Gastroesophageal sphincter (tissue), 4 donors: ENCODE measurements around the gene NRL. TPM values are rescaled to one million over a fixed set of nuclear protein-coding genes. Genes with fewer than 3 reads are reported as not detected.
"Not testable (repeated sequence)": the region's sequence is repeated elsewhere in the genome, so short reads cannot be mapped to it uniquely, and the experiment has no call there.

Experiments
- ATAC-seq: fragments of 150-250 bp; one replicate; pipeline ENCODE4 v1.9.1; 2016; ENCODE audit warnings: mild to moderate bottlenecking, moderate library complexity
- H3K27ac ChIP-seq, 4 donors: fragments of 200-600 bp; sonication (generic) in 3 of 4; 1 replicate in 3 of 4; 2 replicates in 1 of 4; pipeline ENCODE4 v1.5.1; 2016 to 2019
- H3K27me3 ChIP-seq: fragments of 200-600 bp; sonication (generic); one replicate; pipeline ENCODE4 v1.5.1; 2019
- H3K36me3 ChIP-seq, 2 donors: fragments of 200-600 bp; sonication (generic); one replicate each; pipeline ENCODE4 v1.5.1; 2019; ENCODE audit warnings: control low read depth in 1 of 2
- H3K4me1 ChIP-seq, 3 donors: fragments of 200-600 bp; sonication (generic); 1 replicate in 2 of 3; 2 replicates in 1 of 3; pipeline ENCODE4 v1.5.1; 2016 to 2019; ENCODE audit warnings: control low read depth in 2 of 3
- H3K4me3 ChIP-seq, 2 donors: fragments of 200-600 bp; sonication (generic); one replicate each; pipeline ENCODE4 v1.5.1; 2019; ENCODE audit warnings: mild to moderate bottlenecking in 1 of 2, moderate library complexity in 1 of 2
- H3K9me3 ChIP-seq, 3 donors: fragments of 200-600 bp; sonication (generic); one replicate each; pipeline ENCODE4 v1.5.1; 2017 to 2019; ENCODE audit warnings: control low read depth in 2 of 3
- EP300 ChIP-seq: sonication (generic); formaldehyde crosslinking; IDR thresholded peaks from one replicate; pipeline ENCODE4 v1.6.1; 2017; ENCODE audit warnings: antibody characterized with exemption, mild to moderate bottlenecking
- POLR2A ChIP-seq, 2 donors: fragments of 450-650 bp; IDR thresholded peaks; one replicate each; pipeline ENCODE4 v1.6.1; 2017; ENCODE audit warnings: antibody characterized with exemption in 2 of 2, mild to moderate bottlenecking in 2 of 2, moderate library complexity in 1 of 2
- POLR2AphosphoS5 ChIP-seq: sonication (generic); formaldehyde crosslinking; IDR thresholded peaks from one replicate; pipeline ENCODE4 v1.6.1; 2017; ENCODE audit warnings: antibody characterized with exemption
- WGBS, 2 donors: methylation state at CpG; one replicate each; pipeline ENCODE4 v1.1.5; 2018; ENCODE audit warnings: low coverage in 1 of 2; 5-methylcytosine and 5-hydroxymethylcytosine counted together
- small RNA-seq, 4 donors: library from RNA; depleted of rRNA; stranded (forward); fragments of <200 nt; gene quantifications; one replicate each; pipeline ENCODE3, GENCODE V24; 2016
- total RNA-seq, 4 donors: library from RNA; depleted of rRNA; stranded (reverse); fragments of >200 nt; gene quantifications; one replicate each; pipeline ENCODE4 v1.1.0, GENCODE V29; 2016
- TF ChIP-seq, protein P1 (sequence below), 4 experiments: fragments of 200-600 bp in 2 of 4; fragments of 450-650 bp in 2 of 4; sonication (generic) in 1 of 4; IDR thresholded peaks; one replicate each; pipeline ENCODE4 v1.5.1; 2017 to 2019; ENCODE audit warnings: antibody characterized with exemption in 4 of 4, mild to moderate bottlenecking in 2 of 4, moderate library complexity in 2 of 4

Gene NRL
- total RNA-seq, 4 donors from 2014 or later, result 0.81 to 10.4 (median 5.0) TPM; not detected in 1

GRCh38 chr14:24036169-24036962, 78.4 kb downstream of the NRL start:
- peaks cover 0 to 8% (median 0%) of the 10 kb centered on the region in 3 donors for H3K9me3 ChIP-seq
- peak; percentile 92 for ATAC-seq
- 0% methylated on average over 3 to 8 of the region's 50 CpGs for WGBS, 2 donors
- H3K27me3 ChIP-seq, result no peaks in the 10 kb centered on the region
- TF ChIP-seq POLR2A (IDR thresholded peaks at IDR 0.05) (peak in 1 of 2 donors; percentile 21), POLR2AphosphoS5 (peak; percentile 4), EP300 (no peak)
- TF ChIP-seq, protein P1, sequence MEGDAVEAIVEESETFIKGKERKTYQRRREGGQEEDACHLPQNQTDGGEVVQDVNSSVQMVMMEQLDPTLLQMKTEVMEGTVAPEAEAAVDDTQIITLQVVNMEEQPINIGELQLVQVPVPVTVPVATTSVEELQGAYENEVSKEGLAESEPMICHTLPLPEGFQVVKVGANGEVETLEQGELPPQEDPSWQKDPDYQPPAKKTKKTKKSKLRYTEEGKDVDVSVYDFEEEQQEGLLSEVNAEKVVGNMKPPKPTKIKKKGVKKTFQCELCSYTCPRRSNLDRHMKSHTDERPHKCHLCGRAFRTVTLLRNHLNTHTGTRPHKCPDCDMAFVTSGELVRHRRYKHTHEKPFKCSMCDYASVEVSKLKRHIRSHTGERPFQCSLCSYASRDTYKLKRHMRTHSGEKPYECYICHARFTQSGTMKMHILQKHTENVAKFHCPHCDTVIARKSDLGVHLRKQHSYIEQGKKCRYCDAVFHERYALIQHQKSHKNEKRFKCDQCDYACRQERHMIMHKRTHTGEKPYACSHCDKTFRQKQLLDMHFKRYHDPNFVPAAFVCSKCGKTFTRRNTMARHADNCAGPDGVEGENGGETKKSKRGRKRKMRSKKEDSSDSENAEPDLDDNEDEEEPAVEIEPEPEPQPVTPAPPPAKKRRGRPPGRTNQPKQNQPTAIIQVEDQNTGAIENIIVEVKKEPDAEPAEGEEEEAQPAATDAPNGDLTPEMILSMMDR (IDR thresholded peaks at IDR 0.05), result peak; percentile 41 to 86 (median 68)
- peak overlapping the region; percentile 62 to 77 for H3K4me3 ChIP-seq
- peak overlapping the region; percentile 83 to 97 (median 90) for H3K27ac ChIP-seq
- H3K36me3 ChIP-seq, result no peaks in the 10 kb centered on the region
- peaks cover 0 to 19% (median 0%) of the 10 kb centered on the region in 3 donors for H3K4me1 ChIP-seq

GRCh38 chr14:24035769-24036168, 79.0 kb downstream of the NRL start:
- peak; percentile 11 for ATAC-seq
- peak overlapping the region; percentile 62 to 77 for H3K4me3 ChIP-seq
- WGBS, 2 donors, result no CpG with 5 or more reads among the region's 4 CpGs

GRCh38 chr14:24032727-24033418, 81.9 kb downstream of the NRL start:
- WGBS, 2 donors, result 65 to 75% methylated on average over 2 of the region's 2 CpGs
- Histone ChIP-seq H3K27ac (no peak overlapping the region), H3K4me3 (no peak overlapping the region), H3K36me3 (no peaks in the 10 kb centered on the region), H3K27me3 (no peaks in the 10 kb centered on the region), H3K4me1 (peaks cover 0 to 19% (median 0%) of the 10 kb centered on the region in 3 donors), H3K9me3 (peaks cover 0 to 8% (median 0%) of the 10 kb centered on the region in 3 donors)
- TF ChIP-seq POLR2A (IDR thresholded peaks at IDR 0.05) (no peak), POLR2AphosphoS5 (peak; percentile 43)
- peak; percentile 56 for ATAC-seq

More at GRCh38 chr14:24035769-24036168, 79.0 kb downstream of the NRL start:
- H3K9me3 ChIP-seq, H3K36me3 ChIP-seq, H3K27me3 ChIP-seq: not testable (repeated sequence)
- peaks cover 0 to 19% (median 0%) of the 10 kb centered on the region in 3 donors for H3K4me1 ChIP-seq
- TF ChIP-seq, protein P1 (IDR thresholded peaks at IDR 0.05), result peak in 1 of 4 experiments; percentile 9
- peak overlapping the region; percentile 83 to 97 (median 90) for H3K27ac ChIP-seq

- not testable (repeated sequence) for ATAC-seq, H3K4me3 ChIP-seq, H3K27ac ChIP-seq, H3K36me3 ChIP-seq, H3K27me3 ChIP-seq, H3K4me1 ChIP-seq, H3K9me3 ChIP-seq
- 67 to 96% methylated on average over 1 to 2 of the region's 2 CpGs for WGBS, 2 donors
Observed at GRCh38 chr14:24031331-24031730, 83.4 kb downstream of the NRL start.

GRCh38 chr14:24029687-24030086, 85.1 kb downstream of the NRL start:
- H3K4me1 ChIP-seq, H3K27me3 ChIP-seq, H3K27ac ChIP-seq, H3K9me3 ChIP-seq, ATAC-seq, H3K36me3 ChIP-seq, H3K4me3 ChIP-seq: not testable (repeated sequence)
- WGBS, 2 donors, result 90 to 100% methylated on average over 2 of the region's 3 CpGs

Small RNAs within 50 kb of the gene (small RNA-seq; reads per million reads assigned to genes)
- gene RNA5SP383, result 0.18 to 1.2 (median 0.46) reads per million in 4 donors

Other genes with a start within 250 kb of the NRL start
- gene DHRS4, start 161.2 kb downstream of the NRL start, total RNA-seq, result 10 to 100 TPM; 30.4 to 55.9 (median 37.1) TPM
- gene DHRS4L2, start 126.0 kb downstream of the NRL start, total RNA-seq, result 10 to 100 TPM in 3 of 4 donors, 1 to 10 TPM in 1; 5.9 to 25.3 (median 16.7) TPM
- gene CARMIL3, start 62.9 kb downstream of the NRL start, total RNA-seq, result under 1 TPM in 3 of 4 donors, not detected in 1; 0.12 to 0.47 (median 0.17) TPM
- gene CPNE6, start 43.4 kb downstream of the NRL start, total RNA-seq, result 1 to 10 TPM in 1 of 4 donors, not detected in 3; 1.5 TPM
- gene PCK2, start 20.6 kb downstream of the NRL start, total RNA-seq, result 10 to 100 TPM in 3 of 4 donors, 1 to 10 TPM in 1; 9.2 to 14.9 (median 11.6) TPM
- gene DCAF11, start 172 bp downstream of the NRL start, total RNA-seq, result 10 to 100 TPM; 58.0 to 81.6 (median 71.6) TPM
- gene FITM1, start 15.7 kb upstream of the NRL start, total RNA-seq, result under 1 TPM in 2 of 4 donors, not detected in 2; 0.27 to 0.67 TPM
- gene PSME1, start 21.2 kb upstream of the NRL start, total RNA-seq, result 100 to 1,000 TPM; 114 to 186 (median 127) TPM
- 10 to 100 TPM in 2 of 4 donors, 1 to 10 TPM in 2; 6.4 to 15.4 (median 10.4) TPM for gene EMC9, start 26.6 kb upstream of the NRL start, total RNA-seq
- 10 to 100 TPM; 41.4 to 52.3 (median 42.0) TPM for gene PSME2, start 31.7 kb upstream of the NRL start, total RNA-seq
- 10 to 100 TPM; 19.0 to 38.9 (median 32.0) TPM for gene RNF31, start 32.5 kb upstream of the NRL start, total RNA-seq
- gene IRF9, start 46.3 kb upstream of the NRL start, total RNA-seq, result 10 to 100 TPM; 61.3 to 80.1 (median 68.1) TPM
- 1 to 10 TPM; 1.6 to 8.2 (median 6.8) TPM for gene REC8, start 57.1 kb upstream of the NRL start, total RNA-seq
- 10 to 100 TPM; 16.8 to 31.6 (median 27.0) TPM for gene IPO4, start 73.9 kb upstream of the NRL start, total RNA-seq
- gene TM9SF1, start 80.5 kb upstream of the NRL start, total RNA-seq, result 10 to 100 TPM; 34.7 to 53.3 (median 45.0) TPM
- under 1 TPM in 1 of 4 donors, not detected in 3; 0.40 TPM for gene TSSK4, start 90.7 kb upstream of the NRL start, total RNA-seq
- gene CHMP4A, start 98.5 kb upstream of the NRL start, total RNA-seq, result 100 to 1,000 TPM in 2 of 4 donors, 10 to 100 TPM in 2; 93.4 to 134 (median 106) TPM
- gene MDP1, start 101.1 kb upstream of the NRL start, total RNA-seq, result 10 to 100 TPM in 3 of 4 donors, 1 to 10 TPM in 1; 6.9 to 17.1 (median 11.4) TPM
- gene NEDD8, start 117.4 kb upstream of the NRL start, total RNA-seq, result 100 to 1,000 TPM; 136 to 193 (median 168) TPM
- gene GMPR2, start 118.0 kb upstream of the NRL start, total RNA-seq, result 10 to 100 TPM; 46.0 to 70.5 (median 59.8) TPM
- gene TINF2, start 127.7 kb upstream of the NRL start, total RNA-seq, result 10 to 100 TPM; 53.2 to 72.5 (median 70.0) TPM
- 10 to 100 TPM in 1 of 4 donors, 1 to 10 TPM in 3; 1.3 to 43.3 (median 6.3) TPM for gene TGM1, start 148.2 kb upstream of the NRL start, total RNA-seq
- 10 to 100 TPM; 12.9 to 27.6 (median 16.5) TPM for gene RABGGTA, start 156.6 kb upstream of the NRL start, total RNA-seq
- 10 to 100 TPM in 3 of 4 donors, 1 to 10 TPM in 1; 8.2 to 33.0 (median 17.7) TPM for gene DHRS1, start 184.8 kb upstream of the NRL start, total RNA-seq
- gene NOP9, start 184.9 kb upstream of the NRL start, total RNA-seq, result 10 to 100 TPM; 19.4 to 29.2 (median 22.8) TPM
- gene CIDEB, start 193.0 kb upstream of the NRL start, total RNA-seq, result 10 to 100 TPM in 2 of 4 donors, 1 to 10 TPM in 2; 4.9 to 12.5 (median 9.5) TPM
- gene LTB4R2, start 195.2 kb upstream of the NRL start, total RNA-seq, result 1 to 10 TPM; 2.4 to 5.0 (median 3.4) TPM
- gene LTB4R, start 196.6 kb upstream of the NRL start, total RNA-seq, result 1 to 10 TPM; 3.0 to 4.2 (median 3.4) TPM
- gene ADCY4, start 220.1 kb upstream of the NRL start, total RNA-seq, result 10 to 100 TPM; 13.3 to 40.5 (median 22.6) TPM
- 1 to 10 TPM; 3.1 to 8.9 (median 3.9) TPM for gene RIPK3, start 225.0 kb upstream of the NRL start, total RNA-seq